HG03342 (cell line): ENCODE results near the gene RPP40.

Source experiments
- ATAC-seq: cut with Tn5 transposase; IDR thresholded peaks from one replicate; pipeline ENCODE4 v1.9.1; 2021; ENCODE audit warnings: mild to moderate bottlenecking, moderate library complexity; ENCODE audit not compliant: unreplicated experiment

Gene RPP40

GRCh38 chr6:4970739-4971395, 33.0 kb downstream of the RPP40 start:
- no peak for ATAC-seq

GRCh38 chr6:4969609-4970285, 34.1 kb downstream of the RPP40 start:
- no peak for ATAC-seq

GRCh38 chr6:4967301-4968030, 36.4 kb downstream of the RPP40 start:
- no peak for ATAC-seq

- ATAC-seq = no peak
Measured at GRCh38 chr6:4965562-4966389, 38.1 kb downstream of the RPP40 start.

GRCh38 chr6:4964675-4965561, 38.9 kb downstream of the RPP40 start:
- ATAC-seq = no peak

GRCh38 chr6:4962905-4963304, 40.9 kb downstream of the RPP40 start:
- no peak for ATAC-seq

- ATAC-seq = no peak
Measured at GRCh38 chr6:4961322-4962168, 42.3 kb downstream of the RPP40 start.

- no peak for ATAC-seq
Measured at GRCh38 chr6:4958624-4959023, 45.2 kb downstream of the RPP40 start.

GRCh38 chr6:4957521-4958231, 46.2 kb downstream of the RPP40 start:
- ATAC-seq = no peak

GRCh38 chr6:4956625-4957024, 47.2 kb downstream of the RPP40 start:
- no peak for ATAC-seq

GRCh38 chr6:4953440-4953839, 50.4 kb downstream of the RPP40 start:
- no peak for ATAC-seq

- ATAC-seq = no peak
Measured at GRCh38 chr6:4950836-4951533, 52.9 kb downstream of the RPP40 start.

GRCh38 chr6:4950076-4950475, 53.8 kb downstream of the RPP40 start:
- no peak for ATAC-seq

- no peak for ATAC-seq
Measured at GRCh38 chr6:4948781-4949450, 54.9 kb downstream of the RPP40 start.

- no peak for ATAC-seq
Measured at GRCh38 chr6:4947716-4948115, 56.1 kb downstream of the RPP40 start.

- ATAC-seq = no peak
Measured at GRCh38 chr6:4946521-4946920, 57.3 kb downstream of the RPP40 start.
